ENCODE results near the gene EIF4G3.

Gene EIF4G3

DNA sequence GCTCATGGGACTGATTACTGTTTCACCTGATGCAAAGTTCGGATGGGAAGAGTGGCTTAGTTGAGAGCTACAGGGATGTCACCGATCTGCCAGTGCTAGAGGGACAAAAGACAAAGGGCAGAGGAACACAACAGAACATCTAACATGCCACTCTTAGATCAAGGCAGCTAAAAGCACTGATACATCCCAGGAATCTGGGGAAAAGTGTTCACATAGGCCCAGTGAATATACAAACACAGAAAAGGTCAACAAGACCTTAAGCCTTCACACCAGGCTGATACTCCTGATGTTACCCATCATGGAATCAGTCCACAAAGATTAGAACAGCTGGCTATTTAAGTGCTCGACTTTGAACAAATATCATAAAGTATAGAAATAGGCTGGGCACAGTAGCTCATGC, 163.2 kb downstream of the EIF4G3 start:
- no peak for TF ChIP-seq CTCF (IDR thresholded peaks at IDR 0.05)

- no peak for TF ChIP-seq CTCF (IDR thresholded peaks at IDR 0.05)
Measured at GRCh38 chr1:21012937-21013336, 163.8 kb downstream of the EIF4G3 start.

GRCh38 chr1:21007876-21008275, 168.8 kb downstream of the EIF4G3 start:
- TF ChIP-seq CTCF (IDR thresholded peaks at IDR 0.05), result no peak

GRCh38 chr1:21005466-21006239, 171.0 kb downstream of the EIF4G3 start:
- no peak for TF ChIP-seq CTCF (IDR thresholded peaks at IDR 0.05)

GRCh38 chr1:21003281-21004045, 173.2 kb downstream of the EIF4G3 start:
- TF ChIP-seq CTCF (IDR thresholded peaks at IDR 0.05), result no peak

DNA sequence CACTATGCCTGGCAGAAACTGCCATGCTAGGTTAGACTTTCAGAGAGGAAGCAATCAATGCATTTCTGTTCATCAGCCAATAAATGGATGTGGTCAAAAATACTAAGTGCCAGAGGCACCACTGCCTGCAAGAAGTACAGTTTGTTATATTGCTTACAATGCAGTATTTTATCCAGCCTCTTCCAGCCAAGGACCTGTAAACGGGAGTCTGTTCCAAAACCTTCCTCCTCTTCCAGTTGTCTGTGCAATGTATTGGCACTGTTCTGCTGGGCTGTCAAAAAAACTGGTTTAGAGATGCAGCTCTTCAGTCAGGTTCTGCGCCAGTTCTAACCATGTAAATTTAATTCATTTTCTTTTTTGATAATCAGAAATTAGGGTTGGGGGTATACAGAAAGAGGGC, 175.7 kb downstream of the EIF4G3 start:
- TF ChIP-seq CTCF (IDR thresholded peaks at IDR 0.05), result no peak

DNA sequence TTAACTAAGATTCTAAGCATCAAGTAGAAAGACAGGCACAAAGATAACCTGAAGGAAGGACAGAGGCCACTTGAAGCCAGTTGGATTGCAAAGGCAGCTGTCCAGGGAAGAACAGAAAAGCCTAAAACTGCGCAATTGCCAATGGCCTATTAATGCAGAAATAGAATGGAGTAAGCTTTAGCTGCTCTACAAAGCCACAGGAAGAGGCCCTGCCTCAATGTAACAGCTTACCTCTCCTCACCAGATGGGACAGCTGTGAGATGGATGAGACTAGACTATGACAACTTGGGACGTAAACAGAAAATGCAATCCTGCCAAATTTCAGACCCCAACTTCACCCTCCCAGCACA, 176.5 kb downstream of the EIF4G3 start:
- no peak for TF ChIP-seq CTCF (IDR thresholded peaks at IDR 0.05)
